ENCODE results near the gene SYNDIG1.

DNA sequence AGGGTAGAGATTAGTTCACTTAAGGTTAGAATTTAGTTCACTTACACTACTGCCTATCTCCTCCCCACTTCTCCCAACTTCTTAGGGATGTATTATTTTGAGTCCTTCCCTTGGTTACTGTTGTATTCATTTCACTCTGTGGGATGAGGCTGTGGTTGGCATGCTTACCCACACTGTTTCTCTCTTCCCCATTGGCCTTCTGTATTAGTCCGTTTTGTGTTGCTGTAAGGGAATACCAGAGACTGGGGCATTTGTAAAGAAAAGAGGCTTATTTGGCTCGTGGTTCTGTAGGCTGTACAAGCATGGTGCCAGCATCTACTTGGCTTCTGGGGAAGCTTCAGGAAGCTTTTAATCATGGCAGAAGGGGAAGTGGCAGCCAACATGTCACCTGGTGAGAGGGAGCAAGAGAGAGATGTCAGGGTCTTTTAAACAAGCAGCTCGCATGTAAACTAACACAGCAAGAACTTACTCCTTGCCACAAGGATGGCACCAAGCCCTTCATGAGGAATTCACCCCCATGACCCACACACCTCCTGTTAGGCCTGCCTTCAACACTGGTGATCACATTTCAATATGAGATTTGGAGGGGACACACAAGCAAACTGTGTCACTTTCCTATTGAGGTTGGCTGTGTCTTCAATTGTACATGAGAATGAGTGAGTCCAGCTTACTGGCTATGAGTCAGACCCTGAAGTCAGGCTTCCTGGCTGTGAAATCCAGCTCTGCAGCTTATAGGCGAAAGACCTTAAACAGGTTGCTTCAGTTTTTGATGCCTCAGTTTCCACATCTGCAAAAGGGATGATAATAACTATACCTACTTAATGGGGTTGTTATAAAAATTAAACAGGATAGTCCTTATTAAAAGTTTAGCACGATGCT, 53.3 kb downstream of the SYNDIG1 start:
- TF ChIP-seq CTCF (IDR thresholded peaks at IDR 0.05; ENCODE audit: insufficient read depth, low read length) (no peak), GABPA (IDR thresholded peaks at IDR 0.05; ENCODE audit: low read depth) (no peak), POLR2AphosphoS5 (IDR thresholded peaks at IDR 0.05; ENCODE audit: low read depth) (no peak)
- TF ChIP-seq, protein P1, sequence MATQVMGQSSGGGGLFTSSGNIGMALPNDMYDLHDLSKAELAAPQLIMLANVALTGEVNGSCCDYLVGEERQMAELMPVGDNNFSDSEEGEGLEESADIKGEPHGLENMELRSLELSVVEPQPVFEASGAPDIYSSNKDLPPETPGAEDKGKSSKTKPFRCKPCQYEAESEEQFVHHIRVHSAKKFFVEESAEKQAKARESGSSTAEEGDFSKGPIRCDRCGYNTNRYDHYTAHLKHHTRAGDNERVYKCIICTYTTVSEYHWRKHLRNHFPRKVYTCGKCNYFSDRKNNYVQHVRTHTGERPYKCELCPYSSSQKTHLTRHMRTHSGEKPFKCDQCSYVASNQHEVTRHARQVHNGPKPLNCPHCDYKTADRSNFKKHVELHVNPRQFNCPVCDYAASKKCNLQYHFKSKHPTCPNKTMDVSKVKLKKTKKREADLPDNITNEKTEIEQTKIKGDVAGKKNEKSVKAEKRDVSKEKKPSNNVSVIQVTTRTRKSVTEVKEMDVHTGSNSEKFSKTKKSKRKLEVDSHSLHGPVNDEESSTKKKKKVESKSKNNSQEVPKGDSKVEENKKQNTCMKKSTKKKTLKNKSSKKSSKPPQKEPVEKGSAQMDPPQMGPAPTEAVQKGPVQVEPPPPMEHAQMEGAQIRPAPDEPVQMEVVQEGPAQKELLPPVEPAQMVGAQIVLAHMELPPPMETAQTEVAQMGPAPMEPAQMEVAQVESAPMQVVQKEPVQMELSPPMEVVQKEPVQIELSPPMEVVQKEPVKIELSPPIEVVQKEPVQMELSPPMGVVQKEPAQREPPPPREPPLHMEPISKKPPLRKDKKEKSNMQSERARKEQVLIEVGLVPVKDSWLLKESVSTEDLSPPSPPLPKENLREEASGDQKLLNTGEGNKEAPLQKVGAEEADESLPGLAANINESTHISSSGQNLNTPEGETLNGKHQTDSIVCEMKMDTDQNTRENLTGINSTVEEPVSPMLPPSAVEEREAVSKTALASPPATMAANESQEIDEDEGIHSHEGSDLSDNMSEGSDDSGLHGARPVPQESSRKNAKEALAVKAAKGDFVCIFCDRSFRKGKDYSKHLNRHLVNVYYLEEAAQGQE (IDR thresholded peaks at IDR 0.05; ENCODE audit: insufficient replicate concordance, low read depth): no peak
